Skeletal muscle satellite cell (primary cell): ENCODE measurements around the gene ZDHHC14.
"Not testable (repeated sequence)": the region's sequence is repeated elsewhere in the genome, so short reads cannot be mapped to it uniquely, and the experiment has no call there.

Source experiments
- H3K27me3 ChIP-seq: 2 replicates; pipeline ENCODE4 v1.7.0; 2013; ENCODE audit warnings: low read length; ENCODE audit not compliant: control insufficient read depth, insufficient read depth
- H3K36me3 ChIP-seq: 2 replicates; pipeline ENCODE4 v1.7.0; 2013; ENCODE audit warnings: mild to moderate bottlenecking, control low read depth, low read length; ENCODE audit not compliant: insufficient read depth
- H3K4me1 ChIP-seq: 2 replicates; pipeline ENCODE4 v1.7.0; 2013; ENCODE audit warnings: low read length; ENCODE audit not compliant: control insufficient read depth, insufficient read depth
- H3K4me2 ChIP-seq: 2 replicates; pipeline ENCODE4 v1.7.0; 2013; ENCODE audit warnings: mild to moderate bottlenecking, low read length
- H3K4me3 ChIP-seq: 2 replicates; pipeline ENCODE4 v1.7.0; 2013; ENCODE audit warnings: low read length
- H3K9ac ChIP-seq: 2 replicates; pipeline ENCODE4 v1.7.0; 2013; ENCODE audit warnings: mild to moderate bottlenecking, low read depth, low read length, moderate library complexity
- H3K9me3 ChIP-seq: replicated peaks from 2 replicates; pipeline ENCODE4 v1.7.0; 2013; ENCODE audit warnings: mild to moderate bottlenecking, control low read depth, low read length

Gene ZDHHC14

GRCh38 chr6:157395199-157395598 lies 14.2 kb downstream of the ZDHHC14 start:
- not testable (repeated sequence) for H3K9me3 ChIP-seq, H3K4me1 ChIP-seq, H3K4me3 ChIP-seq, H3K4me2 ChIP-seq, H3K27me3 ChIP-seq, H3K36me3 ChIP-seq, H3K9ac ChIP-seq

GRCh38 chr6:157396026-157396425 lies 15.0 kb downstream of the ZDHHC14 start:
- no peaks in the 10 kb centered on the region for H3K36me3 ChIP-seq
- no peak overlapping the region for H3K9ac ChIP-seq
- no peaks in the 10 kb centered on the region for H3K4me1 ChIP-seq
- H3K9me3 ChIP-seq: no peaks in the 10 kb centered on the region
- no peaks in the 10 kb centered on the region for H3K27me3 ChIP-seq
- H3K4me3 ChIP-seq: no peak overlapping the region
- H3K4me2 ChIP-seq: no peak overlapping the region

DNA sequence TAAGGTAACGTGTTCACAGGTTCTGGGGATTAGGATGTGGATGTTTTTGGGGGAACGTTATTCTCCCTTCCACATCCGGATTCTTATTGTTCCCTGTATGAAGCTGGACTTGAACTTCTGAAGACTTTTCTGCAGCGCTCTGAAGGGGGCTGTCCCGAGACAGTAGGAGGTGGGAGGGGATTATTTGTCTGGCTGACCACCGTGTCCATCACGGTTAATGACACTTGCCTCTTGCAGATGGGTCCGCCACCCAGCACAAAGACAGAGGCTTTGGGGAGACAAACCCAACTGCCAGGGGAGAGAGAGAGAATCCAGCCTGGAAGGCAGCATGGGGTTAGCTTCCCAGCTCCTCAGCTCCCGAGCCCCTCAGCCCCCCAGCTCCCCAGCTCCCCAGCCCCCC lies 16.7 kb downstream of the ZDHHC14 start:
- Histone ChIP-seq H3K4me3 (no peak overlapping the region), H3K27me3 (no peaks in the 10 kb centered on the region), H3K9ac (no peak overlapping the region), H3K4me2 (no peak overlapping the region), H3K9me3 (no peaks in the 10 kb centered on the region), H3K36me3 (no peaks in the 10 kb centered on the region), H3K4me1 (no peaks in the 10 kb centered on the region)

- no peaks in the 10 kb centered on the region for H3K36me3 ChIP-seq
- H3K27me3 ChIP-seq: no peaks in the 10 kb centered on the region
- H3K9me3 ChIP-seq: no peaks in the 10 kb centered on the region
- no peak overlapping the region for H3K9ac ChIP-seq
- no peak overlapping the region for H3K4me2 ChIP-seq
- no peak overlapping the region for H3K4me3 ChIP-seq
- H3K4me1 ChIP-seq: no peaks in the 10 kb centered on the region
Observed at GRCh38 chr6:157398151-157398550, 17.2 kb downstream of the ZDHHC14 start.

DNA sequence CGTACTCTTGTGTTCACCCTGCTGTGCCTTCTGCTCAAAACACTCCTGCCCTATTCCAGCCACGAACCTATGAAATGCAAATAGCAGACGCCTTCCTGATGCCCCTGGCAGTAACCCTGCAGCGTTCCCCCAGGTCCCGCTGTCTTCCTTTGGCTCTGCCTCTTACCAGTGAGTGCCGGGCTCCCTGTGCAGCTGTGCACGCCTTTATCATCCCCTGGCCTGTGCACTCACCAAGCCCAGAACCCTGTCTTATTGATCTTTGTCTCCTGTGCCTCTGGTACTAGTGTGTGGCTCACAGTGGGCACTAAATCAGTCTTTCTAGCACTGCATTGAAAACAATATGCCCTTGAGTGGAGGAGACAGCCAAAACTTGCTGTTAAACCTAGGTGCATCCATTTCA lies 19.7 kb downstream of the ZDHHC14 start:
- Histone ChIP-seq H3K9ac (no peak overlapping the region), H3K4me1 (no peaks in the 10 kb centered on the region), H3K4me2 (no peak overlapping the region), H3K36me3 (no peaks in the 10 kb centered on the region), H3K9me3 (no peaks in the 10 kb centered on the region), H3K4me3 (no peak overlapping the region), H3K27me3 (no peaks in the 10 kb centered on the region)

DNA sequence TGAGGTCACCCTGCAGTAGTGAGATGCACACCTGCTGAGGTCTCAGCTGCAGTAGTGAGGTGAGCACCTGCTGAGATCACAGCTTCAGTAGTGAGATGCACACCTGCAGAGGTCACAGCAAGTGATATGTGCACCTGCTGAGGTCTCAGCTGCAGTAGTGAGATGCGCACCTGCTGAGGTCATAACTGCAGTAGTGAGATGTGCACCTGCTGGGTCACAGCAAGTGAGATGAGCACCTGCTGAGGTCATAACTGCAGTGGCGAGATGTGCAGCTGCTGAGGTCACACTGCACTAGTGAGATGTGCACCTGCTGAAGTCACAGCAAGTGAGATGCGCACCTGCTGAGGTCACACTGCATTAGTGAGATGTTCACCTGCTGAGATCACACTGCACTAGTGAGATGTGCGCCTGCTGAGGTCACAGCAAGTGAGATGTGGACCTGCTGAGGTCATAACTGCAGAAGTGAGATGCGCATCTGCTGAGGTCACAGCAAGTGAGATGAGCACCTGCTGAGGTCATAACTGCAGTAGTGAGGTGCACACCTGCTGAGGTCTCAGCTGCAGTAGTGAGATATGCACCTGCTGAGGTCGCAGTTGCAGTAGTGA lies 20.8 kb downstream of the ZDHHC14 start:
- H3K4me2 ChIP-seq: no peak overlapping the region
- no peaks in the 10 kb centered on the region for H3K4me1 ChIP-seq
- H3K27me3 ChIP-seq: no peaks in the 10 kb centered on the region
- no peak overlapping the region for H3K4me3 ChIP-seq
- no peaks in the 10 kb centered on the region for H3K36me3 ChIP-seq
- H3K9ac ChIP-seq: no peak overlapping the region
- H3K9me3 ChIP-seq: no peaks in the 10 kb centered on the region

DNA sequence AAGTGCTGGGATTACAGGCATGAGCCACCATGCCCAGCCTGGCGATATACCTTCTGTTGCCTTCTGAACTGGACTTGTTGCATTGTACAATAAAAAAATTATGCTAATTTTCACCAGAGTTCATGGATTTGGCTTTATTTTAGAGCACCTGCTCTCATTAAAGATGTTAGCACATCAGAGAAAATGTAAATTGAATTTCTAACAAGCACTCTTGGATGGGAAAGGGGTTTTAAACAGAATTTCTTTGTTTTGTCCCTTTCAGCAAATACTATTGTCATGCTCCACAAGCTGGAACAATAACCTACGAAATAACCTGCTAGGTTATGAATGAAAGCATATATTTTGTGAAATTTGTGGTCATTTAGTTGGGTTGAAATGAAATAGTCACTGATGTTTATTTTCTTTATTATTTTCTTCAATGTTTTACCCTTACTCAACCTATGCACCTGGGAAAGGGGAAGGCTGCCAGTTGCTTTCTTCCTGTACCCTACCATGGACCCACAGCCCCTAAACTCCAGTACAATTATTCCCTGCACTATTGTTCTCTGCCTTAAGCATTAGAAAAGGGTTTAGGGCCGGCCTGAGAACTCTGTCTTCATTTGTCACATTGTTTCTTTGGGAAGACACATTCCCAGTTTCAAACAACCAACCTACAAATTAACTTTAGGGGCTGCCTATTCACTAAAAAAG lies 22.2 kb downstream of the ZDHHC14 start:
- Histone ChIP-seq H3K4me3 (no peak overlapping the region), H3K9ac (no peak overlapping the region), H3K4me1 (no peaks in the 10 kb centered on the region), H3K9me3 (no peaks in the 10 kb centered on the region), H3K36me3 (no peaks in the 10 kb centered on the region), H3K4me2 (no peak overlapping the region), H3K27me3 (no peaks in the 10 kb centered on the region)

- no peak overlapping the region for H3K4me2 ChIP-seq
- no peak overlapping the region for H3K9ac ChIP-seq
- no peaks in the 10 kb centered on the region for H3K9me3 ChIP-seq
- H3K36me3 ChIP-seq: no peaks in the 10 kb centered on the region
- H3K4me1 ChIP-seq: no peaks in the 10 kb centered on the region
- no peak overlapping the region for H3K4me3 ChIP-seq
- no peaks in the 10 kb centered on the region for H3K27me3 ChIP-seq
Observed at GRCh38 chr6:157403686-157404051, 22.7 kb downstream of the ZDHHC14 start.

- Histone ChIP-seq H3K4me1 (no peaks in the 10 kb centered on the region), H3K36me3 (no peaks in the 10 kb centered on the region), H3K4me2 (no peak overlapping the region), H3K9me3 (no peaks in the 10 kb centered on the region), H3K27me3 (no peaks in the 10 kb centered on the region), H3K4me3 (no peak overlapping the region), H3K9ac (no peak overlapping the region)
Observed at GRCh38 chr6:157405986-157406385, 25.0 kb downstream of the ZDHHC14 start.

DNA sequence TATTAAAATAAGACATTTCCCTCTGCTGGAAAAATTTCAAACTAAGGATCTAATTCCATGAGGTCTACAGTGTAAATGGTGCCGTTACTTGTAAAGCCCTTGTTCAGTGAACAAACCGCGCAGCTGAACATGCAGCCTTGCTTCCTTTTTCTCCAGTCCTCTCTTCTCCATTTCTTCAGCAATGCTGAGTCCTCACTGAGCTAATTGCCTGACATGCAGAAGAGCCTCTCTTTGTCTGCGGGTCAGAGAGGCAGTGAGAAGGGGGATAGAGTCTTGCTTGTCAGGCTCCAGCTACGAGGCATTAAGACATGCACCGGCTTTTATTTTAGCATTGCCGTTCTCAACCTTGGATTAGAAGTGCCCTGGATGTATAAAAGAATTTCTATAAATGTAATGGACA lies 25.7 kb downstream of the ZDHHC14 start:
- Histone ChIP-seq H3K4me1 (no peaks in the 10 kb centered on the region), H3K36me3 (no peaks in the 10 kb centered on the region), H3K9me3 (no peaks in the 10 kb centered on the region), H3K4me2 (no peak overlapping the region), H3K4me3 (no peak overlapping the region), H3K9ac (no peak overlapping the region), H3K27me3 (no peaks in the 10 kb centered on the region)

DNA sequence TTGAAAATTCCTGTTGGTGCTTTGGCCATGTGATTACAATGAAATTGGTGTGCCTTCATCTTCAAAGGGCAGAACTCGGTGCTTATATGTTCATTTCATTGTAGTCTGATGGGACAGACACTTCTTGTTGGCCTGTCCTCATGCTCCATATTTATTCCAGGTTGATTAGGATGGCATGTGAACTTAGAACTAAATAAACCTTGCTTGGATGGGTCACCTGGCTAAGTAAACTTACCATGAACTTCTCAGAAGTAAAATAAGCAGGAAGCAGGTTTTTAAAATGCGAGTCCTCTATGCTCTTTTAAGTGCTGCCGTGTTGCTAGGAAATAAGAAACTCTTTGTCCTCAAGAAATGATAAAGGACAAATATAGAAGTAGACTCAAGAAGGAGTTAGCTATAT lies 26.7 kb downstream of the ZDHHC14 start:
- Histone ChIP-seq H3K27me3 (no peaks in the 10 kb centered on the region), H3K9me3 (no peaks in the 10 kb centered on the region), H3K4me3 (no peak overlapping the region), H3K9ac (no peak overlapping the region), H3K36me3 (no peaks in the 10 kb centered on the region), H3K4me1 (no peaks in the 10 kb centered on the region), H3K4me2 (no peak overlapping the region)

DNA sequence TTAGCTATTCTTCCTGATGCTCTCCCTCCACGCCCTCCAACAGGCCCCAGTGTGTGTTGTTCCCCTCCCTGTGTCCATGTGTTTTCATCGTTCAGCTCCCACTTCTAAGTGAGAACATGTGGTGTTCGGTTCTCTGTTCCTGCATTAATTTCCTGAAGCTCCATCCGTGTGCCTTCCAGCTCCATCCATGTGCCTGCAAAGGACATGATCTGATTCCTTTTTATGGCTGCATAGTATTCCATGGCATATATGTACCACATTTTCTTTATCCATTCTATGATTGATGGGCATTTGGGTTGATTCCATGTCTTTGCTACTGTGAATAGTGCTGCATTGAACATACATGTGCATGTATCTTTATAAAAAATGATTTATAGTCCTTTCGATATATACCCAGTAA lies 27.4 kb downstream of the ZDHHC14 start:
- H3K4me1 ChIP-seq, H3K9ac ChIP-seq, H3K36me3 ChIP-seq, H3K4me3 ChIP-seq, H3K4me2 ChIP-seq, H3K9me3 ChIP-seq, H3K27me3 ChIP-seq: not testable (repeated sequence)
